Measurements from ENCODE around the gene PELI2. TPM values are rescaled to one million over a fixed set of nuclear protein-coding genes. Genes with fewer than 3 reads are reported as not detected.

The PELI2 gene
- total RNA-seq, 2 donors from 2014 or later: 4.4 to 7.0 TPM

- DNase-seq (ENCODE audit: low spot score): no peak
- Histone ChIP-seq H3K36me3 (no peaks in the 10 kb centered on the region), H3K9me3 (no peaks in the 10 kb centered on the region), H3K27me3 (no peaks in the 10 kb centered on the region), H3K4me3 (no peak overlapping the region), H3K4me1 (peaks cover 0 to 28% of the 10 kb centered on the region in 2 donors), H3K27ac (no peak overlapping the region)
- TF ChIP-seq CTCF (IDR thresholded peaks at IDR 0.05): no peak
These were observed 97.0 kb downstream of the PELI2 start for GRCh38 chr14:56215180-56215579.

- Histone ChIP-seq H3K9me3 (no peaks in the 10 kb centered on the region), H3K4me1 (peaks cover 0 to 44% of the 10 kb centered on the region in 2 donors), H3K36me3 (no peaks in the 10 kb centered on the region), H3K27me3 (no peaks in the 10 kb centered on the region), H3K27ac (no peak overlapping the region), H3K4me3 (no peak overlapping the region)
- no peak for DNase-seq (ENCODE audit: low spot score)
- no peak for TF ChIP-seq CTCF (IDR thresholded peaks at IDR 0.05)
These were observed 98.6 kb downstream of the PELI2 start for GRCh38 chr14:56216626-56217379.

- H3K27ac ChIP-seq: no peak overlapping the region
- H3K27me3 ChIP-seq: no peaks in the 10 kb centered on the region
- H3K4me3 ChIP-seq: no peak overlapping the region
- no peaks in the 10 kb centered on the region for H3K9me3 ChIP-seq
- H3K4me1 ChIP-seq: peaks cover 0 to 48% of the 10 kb centered on the region in 2 donors
- no peak for DNase-seq (ENCODE audit: low spot score)
- no peaks in the 10 kb centered on the region for H3K36me3 ChIP-seq
- TF ChIP-seq CTCF (IDR thresholded peaks at IDR 0.05): no peak
These were observed 99.3 kb downstream of the PELI2 start for GRCh38 chr14:56217380-56218045.

GRCh38 chr14:56219666-56220413 lies 101.6 kb downstream of the PELI2 start:
- H3K9me3 ChIP-seq: no peaks in the 10 kb centered on the region
- no peak for DNase-seq (ENCODE audit: low spot score)
- H3K27ac ChIP-seq: no peak overlapping the region
- H3K27me3 ChIP-seq: no peaks in the 10 kb centered on the region
- H3K4me3 ChIP-seq: no peak overlapping the region
- no peak for TF ChIP-seq CTCF (IDR thresholded peaks at IDR 0.05)
- no peaks in the 10 kb centered on the region for H3K36me3 ChIP-seq
- H3K4me1 ChIP-seq: peaks cover 0 to 48% of the 10 kb centered on the region in 2 donors

DNA sequence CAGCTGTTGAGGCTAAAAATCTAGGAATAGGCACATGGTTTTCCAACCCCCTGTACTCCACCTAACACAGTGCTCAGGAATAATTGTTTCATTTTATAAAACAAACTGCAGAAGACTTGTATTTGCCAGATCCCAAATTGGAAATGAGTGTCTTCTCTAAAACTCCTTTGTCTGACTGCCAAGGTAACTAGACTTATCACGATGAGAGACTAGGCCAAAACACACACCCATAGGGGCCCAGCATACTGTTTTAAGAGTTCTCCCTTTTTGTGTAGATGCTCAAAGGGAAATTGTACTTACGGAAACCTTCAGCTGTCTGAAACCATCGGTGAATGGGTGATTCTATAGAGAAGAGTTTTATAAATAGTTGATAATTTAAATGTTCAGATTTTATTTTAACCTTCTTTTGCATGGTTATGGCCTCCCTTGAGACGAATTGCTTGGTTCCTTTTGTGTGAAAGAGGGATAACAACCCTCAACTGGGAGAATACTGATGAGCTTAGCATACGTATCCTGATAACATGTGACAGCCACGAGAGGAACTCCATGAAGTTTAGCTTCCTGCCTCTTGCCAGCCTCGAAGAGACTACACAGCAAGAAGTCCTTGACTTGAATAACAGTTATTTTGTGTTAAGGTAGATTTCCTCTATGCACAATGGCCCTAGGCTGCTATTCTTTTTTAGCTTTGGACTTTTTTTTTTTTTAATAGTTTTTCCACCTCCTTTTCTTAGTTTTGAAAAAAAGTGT lies 103.3 kb downstream of the PELI2 start:
- Histone ChIP-seq H3K27ac (no peak overlapping the region), H3K9me3 (no peaks in the 10 kb centered on the region), H3K27me3 (no peaks in the 10 kb centered on the region), H3K4me1 (peaks cover 0 to 41% of the 10 kb centered on the region in 2 donors), H3K4me3 (no peak overlapping the region), H3K36me3 (no peaks in the 10 kb centered on the region)
- TF ChIP-seq CTCF (IDR thresholded peaks at IDR 0.05): no peak
- no peak for DNase-seq (ENCODE audit: low spot score)

Measured in right atrium auricular region (tissue), 2 donors.